H1 (cell line): ENCODE results near the gene SUMF2. TPM values are rescaled to one million over a fixed set of nuclear protein-coding genes. Genes with fewer than 3 reads are reported as not detected.
"Not testable (repeated sequence)": the region's sequence is repeated elsewhere in the genome, so short reads cannot be mapped to it uniquely, and the experiment has no call there.

Source experiments
- CTCF ChIA-PET: fragments of 300-600 bp; sonication (Branson Sonifier 250); formaldehyde crosslinking; loops from one replicate; lab custom pipeline; 2021; ENCODE audit not compliant: partially characterized antibody; lab: Charles Lee
- POLR2A ChIA-PET: fragments of 300-600 bp; sonication (Branson Sonifier 250); formaldehyde crosslinking; loops from one replicate; lab custom pipeline; 2021; ENCODE audit warnings: inconsistent platforms; ENCODE audit not compliant: partially characterized antibody; lab: Charles Lee
- DNase-seq, 2 experiments: peaks; one replicate each; pipeline versions ENCODE4 v3.0.0 to v3.0.0-alpha.2; 2010 to 2022; ENCODE audit warnings: low spot score in 2 of 2, low read depth in 1 of 2, mixed read lengths in 1 of 2
- FAIRE-seq: peaks from 2 replicates; lab custom pipeline; 2011; peaks lifted over from hg19 to GRCh38; lab: Jason Lieb, UNC
- H2AFZ ChIP-seq: 2 replicates; pipeline ENCODE4 v1.8.1; 2012; ENCODE audit warnings: low read length, inconsistent platforms
- H2AK5ac ChIP-seq: 2 replicates; pipeline ENCODE4 v1.6.1; 2013; ENCODE audit warnings: low read depth, low read length
- H2BK120ac ChIP-seq: replicated peaks from 2 replicates; pipeline ENCODE3; 2013; ENCODE audit warnings: low read depth, low read length, inconsistent platforms
- H2BK12ac ChIP-seq: 2 replicates; pipeline ENCODE4 v1.6.1; 2013; ENCODE audit warnings: low read depth, low read length
- H2BK15ac ChIP-seq: 2 replicates; pipeline ENCODE4 v1.6.1; 2013; ENCODE audit warnings: low read length
- H2BK20ac ChIP-seq: 2 replicates; pipeline ENCODE4 v1.6.1; 2013; ENCODE audit warnings: low read length
- H2BK5ac ChIP-seq: 2 replicates; pipeline ENCODE4 v1.6.1; 2013; ENCODE audit warnings: low read depth, low read length
- H3K14ac ChIP-seq: 2 replicates; pipeline ENCODE4 v1.6.1; 2013; ENCODE audit warnings: inconsistent platforms; ENCODE audit not compliant: insufficient read length
- H3K18ac ChIP-seq: 2 replicates; pipeline ENCODE4 v1.6.1; 2013; ENCODE audit warnings: low read length; ENCODE audit errors: extremely low read depth
- H3K23ac ChIP-seq: 2 replicates; pipeline ENCODE4 v1.6.1; 2013; ENCODE audit warnings: inconsistent platforms; ENCODE audit not compliant: insufficient read length
- H3K23me2 ChIP-seq: 2 replicates; pipeline ENCODE4 v1.6.1; 2013; ENCODE audit warnings: low read depth, low read length
- H3K27ac ChIP-seq: 2 replicates; pipeline ENCODE4 v1.6.1; 2011; ENCODE audit warnings: low read depth, low read length, inconsistent platforms
- H3K27me3 ChIP-seq, 4 experiments: replicated peaks in 1 of 4; 1 replicate in 1 of 4; 2 replicates in 3 of 4; pipeline versions ENCODE4 v1.6.1 to v1.8.1; 2011 to 2013; ENCODE audit warnings: low read length in 3 of 4, mild to moderate bottlenecking in 3 of 4, inconsistent platforms in 2 of 4, mixed read lengths in 2 of 4, moderate library complexity in 1 of 4; ENCODE audit not compliant: control insufficient read depth in 3 of 4, insufficient read depth in 3 of 4; ENCODE audit errors: extremely low read depth in 1 of 4
- H3K36me3 ChIP-seq, 4 experiments: 2 replicates each; pipeline versions ENCODE4 v1.6.1 to v1.8.1; 2011 to 2013; ENCODE audit warnings: mild to moderate bottlenecking in 4 of 4, low read length in 3 of 4, moderate library complexity in 2 of 4, control low read depth in 1 of 4, inconsistent platforms in 1 of 4; ENCODE audit not compliant: insufficient read depth in 4 of 4, control insufficient read depth in 2 of 4
- H3K4ac ChIP-seq: replicated peaks from 2 replicates; pipeline ENCODE3; 2013; ENCODE audit warnings: low read length, low read depth, mixed read lengths, inconsistent platforms; ENCODE audit not compliant: insufficient read length
- H3K4me1 ChIP-seq, 4 experiments: replicated peaks in 1 of 4; 1 replicate in 1 of 4; 2 replicates in 3 of 4; pipeline versions ENCODE4 v1.6.1 to v1.8.1; 2011 to 2013; ENCODE audit warnings: low read length in 3 of 4, inconsistent platforms in 2 of 4, mixed read lengths in 1 of 4; ENCODE audit not compliant: insufficient read depth in 4 of 4, control insufficient read depth in 3 of 4
- H3K4me2 ChIP-seq, 2 experiments: 2 replicates each; pipeline versions ENCODE4 v1.6.1 to v1.8.1; 2011 to 2013; ENCODE audit warnings: low read depth in 2 of 2, low read length in 2 of 2, control low read depth in 1 of 2, inconsistent platforms in 1 of 2, mild to moderate bottlenecking in 1 of 2; ENCODE audit not compliant: insufficient read depth in 1 of 2
- H3K4me3 ChIP-seq, 4 experiments: fragments of 200-600, 300-600 bp in 1 of 4; sonication (generic), shearing (Covaris generic), sonication (Bioruptor Twin) in 1 of 4; 2 replicates each; pipeline versions ENCODE4 v1.5.1 to v1.8.1; 2011 to 2016; ENCODE audit warnings: low read length in 4 of 4, low read depth in 3 of 4, control low read depth in 2 of 4, inconsistent platforms in 2 of 4, mild to moderate bottlenecking in 2 of 4, mixed read lengths in 1 of 4, moderate library complexity in 1 of 4; ENCODE audit not compliant: insufficient read depth in 2 of 4; ENCODE audit errors: extremely low read depth in 1 of 4
- H3K56ac ChIP-seq: replicated peaks from 2 replicates; pipeline ENCODE3; 2013; ENCODE audit warnings: low read depth, mild to moderate bottlenecking, mixed read lengths, low read length, inconsistent platforms; ENCODE audit not compliant: insufficient read length
- H3K79me1 ChIP-seq: 2 replicates; pipeline ENCODE4 v1.6.1; 2013; ENCODE audit warnings: low read depth, low read length, control low read depth
- H3K79me2 ChIP-seq, 2 experiments: 2 replicates each; pipeline versions ENCODE4 v1.6.1 to v1.8.1; 2012 to 2013; ENCODE audit warnings: low read length in 2 of 2, mild to moderate bottlenecking in 2 of 2, inconsistent platforms in 1 of 2; ENCODE audit not compliant: insufficient read depth in 2 of 2, control insufficient read depth in 1 of 2
- H3K9ac ChIP-seq, 4 experiments: replicated peaks in 1 of 4; 1 replicate in 1 of 4; 2 replicates in 3 of 4; pipeline versions ENCODE4 v1.6.1 to v1.8.1; 2011 to 2013; ENCODE audit warnings: low read depth in 3 of 4, low read length in 3 of 4, control low read depth in 2 of 4, mild to moderate bottlenecking in 2 of 4, moderate library complexity in 2 of 4, inconsistent platforms in 1 of 4; ENCODE audit errors: extremely low read depth in 1 of 4
- H3K9me3 ChIP-seq, 2 experiments: 2 replicates each; pipeline versions ENCODE4 v1.6.1 to v1.8.1; 2012 to 2013; ENCODE audit warnings: mild to moderate bottlenecking in 2 of 2, moderate library complexity in 2 of 2, control low read depth in 1 of 2, inconsistent platforms in 1 of 2, low read depth in 1 of 2, low read length in 1 of 2, mixed read lengths in 1 of 2; ENCODE audit not compliant: insufficient read depth in 2 of 2
- H4K20me1 ChIP-seq, 2 experiments: replicated peaks in 1 of 2; 2 replicates each; pipeline versions ENCODE3 to v1.8.1; 2011 to 2013; ENCODE audit warnings: inconsistent platforms in 2 of 2, low read length in 2 of 2, mild to moderate bottlenecking in 1 of 2; ENCODE audit not compliant: insufficient read depth in 2 of 2, control insufficient read depth in 1 of 2
- H4K5ac ChIP-seq: 2 replicates; pipeline ENCODE4 v1.6.1; 2013; ENCODE audit warnings: low read length, low read depth, mixed read lengths, inconsistent platforms; ENCODE audit not compliant: insufficient read length
- H4K8ac ChIP-seq: 2 replicates; pipeline ENCODE4 v1.8.0; 2013; ENCODE audit warnings: mild to moderate bottlenecking, moderate library complexity, low read length, inconsistent platforms; ENCODE audit not compliant: insufficient read depth; ENCODE audit errors: extremely low read depth
- H4K91ac ChIP-seq: replicated peaks from 2 replicates; pipeline ENCODE3; 2013; ENCODE audit warnings: low read length, mixed read lengths, inconsistent platforms; ENCODE audit not compliant: insufficient read length
- WGBS, 2 experiments: shearing (Covaris generic) in 1 of 2; methylation state at CpG; one replicate each; pipeline versions ENCODE4 v1.1.6 to v1.1.7; 2013 to 2015; ENCODE audit warnings: low lambda C conversion rate in 2 of 2, mixed read lengths in 2 of 2, inconsistent platforms in 1 of 2, low coverage in 1 of 2, missing lambda C conversion rate in 1 of 2; ENCODE audit not compliant: insufficient replicate concordance in 2 of 2, insufficient coverage in 1 of 2, insufficient read length in 1 of 2; ENCODE audit errors: extremely low coverage in 1 of 2, missing lambda C conversion rate in 1 of 2; 5-methylcytosine and 5-hydroxymethylcytosine counted together
- polyA plus RNA-seq, 7 experiments: library from polyadenylated mRNA; depleted of rRNA in 3 of 7; stranded (reverse) in 5 of 7; unstranded in 2 of 7; fragments of >200 nt in 5 of 7; fragments of 200-250 nt in 2 of 7; gene quantifications; 1 replicate in 5 of 7; 2 replicates in 1 of 7; 4 replicates in 1 of 7; pipeline versions ENCODE4 v1.2.1 to v1.2.3, GENCODE V29; 2011 to 2013; ENCODE audit warnings: missing spikeins in 2 of 7, mixed read lengths in 2 of 7
- total RNA-seq: library from RNA; stranded (reverse); fragmentation: NEBNext Ultra II Directional; extraction: Animal tissue kit (Norgen Biotek cat#: 25700); gene quantifications from 2 replicates; pipeline ENCODE4 v1.2.1, GENCODE V29; 2021

Gene SUMF2
- total and polyA plus RNA-seq, 2 of the 8 experiments (the other 6 are each of a cell fraction or from before 2014, with no cell fraction given) = 39.8 to 59.2 TPM

GRCh38 chr7:56048763-56049162, 15.3 kb upstream of the SUMF2 start:
- H3K4me2 ChIP-seq, H2AFZ ChIP-seq, H4K91ac ChIP-seq, H2BK120ac ChIP-seq, H2BK12ac ChIP-seq, H4K8ac ChIP-seq, H3K79me1 ChIP-seq, H2AK5ac ChIP-seq, DNase-seq, H4K20me1 ChIP-seq, H3K56ac ChIP-seq, H2BK20ac ChIP-seq, H3K14ac ChIP-seq, H4K5ac ChIP-seq, H3K27ac ChIP-seq, H3K18ac ChIP-seq, H3K4me3 ChIP-seq, H3K4ac ChIP-seq, H3K9ac ChIP-seq, H3K27me3 ChIP-seq, H3K23ac ChIP-seq, H2BK5ac ChIP-seq, FAIRE-seq, H3K9me3 ChIP-seq, H3K23me2 ChIP-seq, H2BK15ac ChIP-seq: not testable (repeated sequence)
- POLR2A ChIA-PET = interaction anchor here (0.6 to 44.4 kb wide), 4 partner anchors 9 to 94 kb away, joined by 3 to 869 read pairs (median 5); partner anchors contain the start of gene SUMF2
- CTCF ChIA-PET = interaction anchor here (0.7 kb wide), 1 partner anchor 15 kb away, joined by 3 read pairs; no protein-coding TSS in a partner anchor
- Histone ChIP-seq H3K4me1 (peaks cover 0 to 11% (median 1%) of the 10 kb centered on the region in 4 experiments; a peak in 6 of 7 replicates), H3K79me2 (peaks cover 7 to 40% of the 10 kb centered on the region in 2 experiments), H3K36me3 (peaks cover 4 to 13% (median 6%) of the 10 kb centered on the region in 4 experiments; a peak in 7 of 8 replicates)
- 85% methylated on average over 8 of the region's 8 CpGs; no CpG with 5 or more reads in 1 of the 2 experiments for WGBS, 2 experiments
